ENCODE data around the gene PHACTR3.

GRCh38 chr20:59673288-59673997, 69.1 kb downstream of the PHACTR3 start:
- TF ChIP-seq CTCF (IDR thresholded peaks at IDR 0.05; ENCODE audit: extremely low read depth in 1 of 2, insufficient read depth in 1 of 2, low read depth in 1 of 2, low read length in 2 of 2) (no peak), POLR2AphosphoS5 (IDR thresholded peaks at IDR 0.05; ENCODE audit: insufficient read depth, low read depth, low read length) (no peak), POLR2A (IDR thresholded peaks at IDR 0.05; ENCODE audit: low read depth, low read length) (no peak), GATA2 (IDR thresholded peaks at IDR 0.05; ENCODE audit: insufficient read depth, insufficient read length, low read depth, low read length) (no peak)
